ENCODE measurements around the gene SLC8A1.

DNA sequence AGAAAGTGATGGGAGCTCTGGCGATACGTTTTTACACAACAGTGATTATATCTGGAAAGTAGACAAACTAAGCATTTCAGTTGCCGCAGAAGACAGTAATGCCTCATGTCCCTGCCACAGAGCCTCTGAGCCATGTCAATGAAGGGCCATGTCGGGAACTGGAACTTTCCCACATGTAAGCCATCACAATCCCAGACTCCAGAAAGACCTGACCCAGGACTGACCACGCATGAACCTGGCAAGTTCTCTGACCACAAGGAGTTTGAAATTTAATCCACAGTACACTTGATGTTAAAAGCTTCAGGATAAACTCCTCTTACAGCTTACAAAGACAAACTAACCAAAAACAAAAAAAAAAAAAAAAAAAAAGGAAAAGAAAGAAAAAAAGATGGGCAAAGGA is 267.3 kb downstream of the SLC8A1 start:
- TF ChIP-seq, protein P1, sequence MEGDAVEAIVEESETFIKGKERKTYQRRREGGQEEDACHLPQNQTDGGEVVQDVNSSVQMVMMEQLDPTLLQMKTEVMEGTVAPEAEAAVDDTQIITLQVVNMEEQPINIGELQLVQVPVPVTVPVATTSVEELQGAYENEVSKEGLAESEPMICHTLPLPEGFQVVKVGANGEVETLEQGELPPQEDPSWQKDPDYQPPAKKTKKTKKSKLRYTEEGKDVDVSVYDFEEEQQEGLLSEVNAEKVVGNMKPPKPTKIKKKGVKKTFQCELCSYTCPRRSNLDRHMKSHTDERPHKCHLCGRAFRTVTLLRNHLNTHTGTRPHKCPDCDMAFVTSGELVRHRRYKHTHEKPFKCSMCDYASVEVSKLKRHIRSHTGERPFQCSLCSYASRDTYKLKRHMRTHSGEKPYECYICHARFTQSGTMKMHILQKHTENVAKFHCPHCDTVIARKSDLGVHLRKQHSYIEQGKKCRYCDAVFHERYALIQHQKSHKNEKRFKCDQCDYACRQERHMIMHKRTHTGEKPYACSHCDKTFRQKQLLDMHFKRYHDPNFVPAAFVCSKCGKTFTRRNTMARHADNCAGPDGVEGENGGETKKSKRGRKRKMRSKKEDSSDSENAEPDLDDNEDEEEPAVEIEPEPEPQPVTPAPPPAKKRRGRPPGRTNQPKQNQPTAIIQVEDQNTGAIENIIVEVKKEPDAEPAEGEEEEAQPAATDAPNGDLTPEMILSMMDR (IDR thresholded peaks at IDR 0.05; ENCODE audit: insufficient read depth, low read depth, low read length) = no peak
- TF ChIP-seq EZH2 (IDR thresholded peaks at IDR 0.05; ENCODE audit: insufficient read depth, low read length) = no peak

Data from astrocyte (in vitro differentiated cells and primary cell).